IMR-90 (cell line): Measurements from ENCODE around the gene MAPKAP1. TPM values are rescaled to one million over a fixed set of nuclear protein-coding genes. Genes with fewer than 3 reads are reported as not detected.

Experiments used
- ATAC-seq: fragments of 200-7000 bp; cut with Tn5 transposase; 2 replicates; pipeline ENCODE4 v1.9.1; 2020; ENCODE audit warnings: low read depth, mild to moderate bottlenecking, moderate library complexity
- BruUV-seq: library from RNA; stranded (reverse); fragments of 400-500 nt; replicated peaks from 2 replicates; lab custom pipeline; 2021; lab: Mats Ljungman, UMichigan
- CTCF ChIA-PET: fragments of 300-600 bp; formaldehyde crosslinking; extraction: SDS; loops from one replicate; lab custom pipeline; 2021; ENCODE audit warnings: antibody characterized with exemption; lab: Yijun Ruan, JAX
- POLR2A ChIA-PET: fragments of 300-600 bp; sonication (Branson Sonifier 250); formaldehyde crosslinking; loops from one replicate; lab custom pipeline; 2022; ENCODE audit warnings: antibody characterized with exemption; ENCODE audit not compliant: unreplicated experiment; lab: Charles Lee
- DNase-seq: peaks from one replicate; pipeline ENCODE4 v3.0.0; 2013
- H2AFZ ChIP-seq: replicated peaks from 2 replicates; pipeline ENCODE3; 2013; ENCODE audit warnings: low read length, mild to moderate bottlenecking; ENCODE audit not compliant: poor library complexity
- H2AK5ac ChIP-seq: 2 replicates; pipeline ENCODE4 v1.6.1; 2013; ENCODE audit warnings: low read depth, low read length, inconsistent platforms
- H2AK9ac ChIP-seq: replicated peaks from 2 replicates; pipeline ENCODE3; 2013; ENCODE audit warnings: mild to moderate bottlenecking, low read depth, low read length, moderate library complexity; ENCODE audit not compliant: poor library complexity
- H2BK120ac ChIP-seq: 2 replicates; pipeline ENCODE4 v1.6.1; 2013; ENCODE audit warnings: low read depth, low read length, inconsistent platforms
- H2BK15ac ChIP-seq: 3 replicates; pipeline ENCODE4 v1.6.1; 2013; ENCODE audit warnings: low read depth, low read length, inconsistent platforms
- H2BK20ac ChIP-seq: 2 replicates; pipeline ENCODE4 v1.6.1; 2013; ENCODE audit warnings: low read depth, mild to moderate bottlenecking, inconsistent platforms, low read length, moderate library complexity
- H2BK5ac ChIP-seq: 2 replicates; pipeline ENCODE4 v1.6.1; 2013; ENCODE audit warnings: mild to moderate bottlenecking, low read depth, low read length, inconsistent platforms; ENCODE audit not compliant: poor library complexity, severe bottlenecking
- H3K14ac ChIP-seq: replicated peaks from 2 replicates; pipeline ENCODE4 v1.6.1; 2013; ENCODE audit warnings: low read depth, low read length, inconsistent platforms
- H3K18ac ChIP-seq: 2 replicates; pipeline ENCODE4 v1.6.1; 2013; ENCODE audit warnings: low read depth, low read length, control low read depth
- H3K23ac ChIP-seq: 2 replicates; pipeline ENCODE4 v1.6.1; 2013; ENCODE audit warnings: low read depth, low read length, inconsistent platforms
- H3K27ac ChIP-seq: 2 replicates; pipeline ENCODE4 v1.5.1; 2013; ENCODE audit warnings: mild to moderate bottlenecking, control low read depth, low read length; ENCODE audit not compliant: insufficient read depth
- H3K27me3 ChIP-seq: 2 replicates; pipeline ENCODE4 v1.6.1; 2013; ENCODE audit warnings: low read length; ENCODE audit not compliant: control insufficient read depth, insufficient read depth
- H3K36me3 ChIP-seq: 2 replicates; pipeline ENCODE4 v1.6.1; 2013; ENCODE audit warnings: low read length, mixed read lengths; ENCODE audit not compliant: control insufficient read depth, insufficient read depth
- H3K4ac ChIP-seq: 2 replicates; pipeline ENCODE4 v1.6.1; 2013; ENCODE audit warnings: low read depth, low read length, inconsistent platforms
- H3K4me1 ChIP-seq: 2 replicates; pipeline ENCODE4 v1.6.1; 2013; ENCODE audit warnings: low read length, mixed read lengths; ENCODE audit not compliant: control insufficient read depth, insufficient read depth
- H3K4me2 ChIP-seq: 2 replicates; pipeline ENCODE4 v1.6.1; 2013; ENCODE audit warnings: low read depth, mild to moderate bottlenecking, control low read depth, low read length, moderate library complexity
- H3K4me3 ChIP-seq: 2 replicates; pipeline ENCODE4 v1.5.1; 2013; ENCODE audit warnings: low read depth, mild to moderate bottlenecking, control low read depth, low read length, moderate library complexity; ENCODE audit not compliant: insufficient read depth
- H3K56ac ChIP-seq: 2 replicates; pipeline ENCODE4 v1.6.1; 2013; ENCODE audit warnings: low read length, inconsistent platforms; ENCODE audit not compliant: insufficient read depth; ENCODE audit errors: extremely low read depth
- H3K79me1 ChIP-seq, 2 experiments: 2 replicates each; pipeline ENCODE4 v1.6.1; 2013; ENCODE audit warnings: low read length in 2 of 2, inconsistent platforms in 1 of 2, low read depth in 1 of 2
- H3K9ac ChIP-seq: 2 replicates; pipeline ENCODE4 v1.6.1; 2013; ENCODE audit warnings: low read depth, low read length, control low read depth
- H3K9me1 ChIP-seq: 2 replicates; pipeline ENCODE4 v1.6.1; 2013; ENCODE audit warnings: low read length, inconsistent platforms; ENCODE audit not compliant: insufficient read depth
- H3K9me3 ChIP-seq: 2 replicates; pipeline ENCODE4 v1.6.1; 2013; ENCODE audit warnings: low read length; ENCODE audit not compliant: control insufficient read depth, insufficient read depth
- H4K20me1 ChIP-seq: 2 replicates; pipeline ENCODE4 v1.6.1; 2013; ENCODE audit warnings: low read length, inconsistent platforms; ENCODE audit not compliant: insufficient read depth
- H4K5ac ChIP-seq: 2 replicates; pipeline ENCODE4 v1.6.1; 2013; ENCODE audit warnings: mild to moderate bottlenecking, low read depth, low read length, control low read depth
- H4K8ac ChIP-seq, 2 experiments: 2 replicates each; pipeline ENCODE4 v1.6.1; 2013; ENCODE audit warnings: low read depth in 2 of 2, low read length in 2 of 2, control low read depth in 1 of 2, inconsistent platforms in 1 of 2
- H4K91ac ChIP-seq: 2 replicates; pipeline ENCODE4 v1.6.1; 2013; ENCODE audit warnings: low read depth, low read length, inconsistent platforms; ENCODE audit not compliant: insufficient read depth
- CEBPB ChIP-seq: IDR thresholded peaks from 2 replicates; pipeline ENCODE4 v1.6.1; 2012; ENCODE audit warnings: low read depth, low read length, improper control_type of control experiment
- RAD21 ChIP-seq: IDR thresholded peaks from 2 replicates; pipeline ENCODE4 v1.6.1; 2012; ENCODE audit warnings: low read length, improper control_type of control experiment
- SMC3 ChIP-seq: fragments of 150-350 bp; IDR thresholded peaks from 2 replicates; pipeline ENCODE4 v1.6.1; 2016; ENCODE audit warnings: low read depth, mild to moderate bottlenecking, antibody characterized with exemption, low read length, moderate library complexity
- WGBS, 2 experiments: methylation state at CpG; one replicate each; pipeline versions ENCODE4 v1.1.5 to v1.1.7; 2013; ENCODE audit warnings: missing lambda C conversion rate in 2 of 2; ENCODE audit not compliant: insufficient read length in 1 of 2; ENCODE audit errors: extremely low coverage in 2 of 2; 5-methylcytosine and 5-hydroxymethylcytosine counted together
- dilution Hi-C: fragments of 300-500 bp; cut with HindIII; formaldehyde crosslinking; loops from one replicate; pipeline ENCODE4 v1.14.3; 2018; ENCODE audit warnings: low sequenced_read_pairs; ENCODE audit not compliant: unreplicated experiment
- in situ Hi-C: fragments of 300-500 bp; cut with MboI; formaldehyde crosslinking; loops from 3 replicates; pipeline ENCODE4 v1.14.3; 2019; ENCODE audit warnings: low sequenced_read_pairs, inconsistent platforms, mixed read lengths
- intact Hi-C: fragments of 100-400 bp; cut with micrococcal nuclease; formaldehyde crosslinking; loops from 2 replicates; pipeline ENCODE4 v1.10.0; 2022
- polyA plus RNA-seq, 3 experiments: library from polyadenylated mRNA; depleted of rRNA; stranded (reverse); fragments of >200 nt; gene quantifications; 2 replicates each; pipeline ENCODE4 v1.2.3, GENCODE V29; 2012; ENCODE audit warnings: low replicate concordance in 1 of 3
- total RNA-seq: library from RNA; depleted of rRNA; stranded (reverse); fragments of >200 nt; gene quantifications from 2 replicates; pipeline ENCODE4 v1.2.3, GENCODE V29; 2012
- TF ChIP-seq, protein P1 (sequence below): conservative IDR thresholded peaks from 2 replicates; pipeline ENCODE4 v1.5.1; 2012; ENCODE audit warnings: mild to moderate bottlenecking, low read depth, low read length, improper control_type of control experiment

The MAPKAP1 gene
- total and polyA plus RNA-seq, 2 of the 4 experiments (the other 2 are of a cell fraction): 87.2 to 158 TPM

DNA sequence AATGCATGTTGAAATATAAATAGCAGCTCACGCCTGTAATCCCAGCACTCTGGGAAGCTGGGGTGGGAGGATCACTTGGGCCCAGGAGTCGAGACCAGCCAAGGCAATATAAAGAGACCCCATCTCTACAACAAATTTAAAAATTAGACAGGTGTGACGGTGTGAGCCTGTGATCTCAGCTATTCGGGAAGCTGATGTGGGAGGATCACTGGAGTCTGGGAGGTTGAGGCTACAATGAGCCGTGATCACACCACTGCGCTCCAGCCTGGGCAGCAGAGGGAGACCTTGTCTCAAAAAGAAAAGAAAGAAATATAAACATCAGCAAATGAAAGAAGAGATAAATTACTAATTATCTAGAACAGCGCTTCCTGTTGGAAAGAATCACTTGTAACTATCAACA, 105.0 kb downstream of the MAPKAP1 start:
- no peak overlapping the region for H3K4ac ChIP-seq
- ATAC-seq (no peak), DNase-seq (no peak)
- intact Hi-C loops (no loop called here), dilution Hi-C loops (no loop called here), in situ Hi-C loops (no loop called here)
- no peaks in the 10 kb centered on the region for H3K9me3 ChIP-seq
- H2BK15ac ChIP-seq: no peak overlapping the region
- no peaks in the 10 kb centered on the region for H3K36me3 ChIP-seq
- no peak overlapping the region for H4K5ac ChIP-seq
- no peak overlapping the region for H3K23ac ChIP-seq
- no peak overlapping the region for H3K27ac ChIP-seq
- TF ChIP-seq SMC3: 0 out of 2 replicates have a peak, but pooled peaks have one; percentile 5
- TF ChIP-seq, protein P1, sequence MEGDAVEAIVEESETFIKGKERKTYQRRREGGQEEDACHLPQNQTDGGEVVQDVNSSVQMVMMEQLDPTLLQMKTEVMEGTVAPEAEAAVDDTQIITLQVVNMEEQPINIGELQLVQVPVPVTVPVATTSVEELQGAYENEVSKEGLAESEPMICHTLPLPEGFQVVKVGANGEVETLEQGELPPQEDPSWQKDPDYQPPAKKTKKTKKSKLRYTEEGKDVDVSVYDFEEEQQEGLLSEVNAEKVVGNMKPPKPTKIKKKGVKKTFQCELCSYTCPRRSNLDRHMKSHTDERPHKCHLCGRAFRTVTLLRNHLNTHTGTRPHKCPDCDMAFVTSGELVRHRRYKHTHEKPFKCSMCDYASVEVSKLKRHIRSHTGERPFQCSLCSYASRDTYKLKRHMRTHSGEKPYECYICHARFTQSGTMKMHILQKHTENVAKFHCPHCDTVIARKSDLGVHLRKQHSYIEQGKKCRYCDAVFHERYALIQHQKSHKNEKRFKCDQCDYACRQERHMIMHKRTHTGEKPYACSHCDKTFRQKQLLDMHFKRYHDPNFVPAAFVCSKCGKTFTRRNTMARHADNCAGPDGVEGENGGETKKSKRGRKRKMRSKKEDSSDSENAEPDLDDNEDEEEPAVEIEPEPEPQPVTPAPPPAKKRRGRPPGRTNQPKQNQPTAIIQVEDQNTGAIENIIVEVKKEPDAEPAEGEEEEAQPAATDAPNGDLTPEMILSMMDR: 0 out of 2 replicates have a peak, but pooled peaks have one; percentile 20
- no peak for TF ChIP-seq RAD21
- no peak for TF ChIP-seq CEBPB
- H3K14ac ChIP-seq: no peak overlapping the region
- H3K9ac ChIP-seq: no peak overlapping the region
- CTCF ChIA-PET: no interaction called here
- no peaks in the 10 kb centered on the region for H3K27me3 ChIP-seq
- no peak overlapping the region for H2AK9ac ChIP-seq
- no peaks in the 10 kb centered on the region; the same call in 1 of the 2 replicates for H3K4me1 ChIP-seq
- no peak overlapping the region for H2BK5ac ChIP-seq
- H3K9me1 ChIP-seq: no peaks in the 10 kb centered on the region
- peaks cover 31% of the 10 kb centered on the region; the same call in 1 of the 2 replicates for H4K20me1 ChIP-seq
- H3K4me3 ChIP-seq: no peak overlapping the region
- no peak overlapping the region for H2AK5ac ChIP-seq
- no peak overlapping the region for H2BK120ac ChIP-seq
- no peak overlapping the region for H2BK20ac ChIP-seq
- POLR2A ChIA-PET: interaction anchor here (0.6 kb wide), 1 partner anchor 1083 kb away, joined by 10 read pairs; no protein-coding TSS in a partner anchor
- no peak overlapping the region for H3K4me2 ChIP-seq
- BruUV-seq: no TSS peak
- no peak overlapping the region for H3K18ac ChIP-seq
- no CpG with 5 or more reads among the region's 7 CpGs for WGBS, 2 experiments
- no peak overlapping the region for H4K8ac ChIP-seq
- H3K56ac ChIP-seq: no peak overlapping the region
- H2AFZ ChIP-seq: no peak overlapping the region
- peaks cover 23 to 62% of the 10 kb centered on the region in 2 experiments for H3K79me1 ChIP-seq
- no peak overlapping the region for H4K91ac ChIP-seq
